Endothelial cell of coronary artery (primary cell): ENCODE measurements around the gene TAS2R43. TPM values are rescaled to one million over a fixed set of nuclear protein-coding genes. Genes with fewer than 3 reads are reported as not detected.

Source experiments
- total RNA-seq: library from RNA; depleted of rRNA; stranded (reverse); fragments of >200 nt; gene quantifications from 2 replicates; pipeline ENCODE4 v1.2.3, GENCODE V29; 2014

Gene TAS2R43
- 1.5 and 1.8 TPM in 2 replicates for total RNA-seq

GRCh38 chr12:11092128-11092527 lies at the start of gene TAS2R43:
Gene TAS2R43, minus strand, starts transcription at chr12:11092313. Its CDS starts 84 bp downstream, at chr12:11092229.

GRCh38 chr12:11134305-11134704 lies 42.2 kb upstream of the TAS2R43 start, which contains the start of gene TAS2R30:
Gene TAS2R30, minus strand, starts transcription at chr12:11134644. Its CDS starts 400 bp downstream, at chr12:11134244.

GRCh38 chr12:11062194-11062593 lies 29.9 kb downstream of the TAS2R43 start, which contains the start of gene TAS2R46:
Gene TAS2R46, minus strand, starts transcription at chr12:11062294. Its CDS starts 0 bp downstream, at chr12:11062294.

Other genes starting within 250 kb of the TAS2R43 start
- 0.18 and 0.66 TPM in 2 replicates for gene PRR4, start 242.8 kb downstream of the TAS2R43 start, total RNA-seq
- 13.2 and 26.6 TPM in 2 replicates for gene PRH1, start 208.1 kb downstream of the TAS2R43 start, total RNA-seq
- gene TAS2R13, start 182.8 kb downstream of the TAS2R43 start, total RNA-seq: 0.99 and 1.8 TPM in 2 replicates
- not detected in 2 replicates for gene PRH2, start 163.1 kb downstream of the TAS2R43 start, total RNA-seq
- 1.6 and 2.7 TPM in 2 replicates for gene TAS2R14, start 153.1 kb downstream of the TAS2R43 start, total RNA-seq
- gene TAS2R50, start 105.4 kb downstream of the TAS2R43 start, total RNA-seq: 1.8 and 4.0 TPM in 2 replicates
- gene TAS2R20, start 94.0 kb downstream of the TAS2R43 start, total RNA-seq: 1.9 and 4.1 TPM in 2 replicates
- gene TAS2R19, start 69.7 kb downstream of the TAS2R43 start, total RNA-seq: 3.4 and 8.8 TPM in 2 replicates
- 2.4 and 5.1 TPM in 2 replicates for gene TAS2R31, start 60.9 kb downstream of the TAS2R43 start, total RNA-seq
- 1.3 and 3.1 TPM in 2 replicates for gene TAS2R46, start 30.0 kb downstream of the TAS2R43 start, total RNA-seq
- gene TAS2R30, start 42.3 kb upstream of the TAS2R43 start, total RNA-seq: 3.0 and 7.4 TPM in 2 replicates
- 4.8 and 5.1 TPM in 2 replicates for gene SMIM10L1, start 78.9 kb upstream of the TAS2R43 start, total RNA-seq
- gene TAS2R42, start 94.6 kb upstream of the TAS2R43 start, total RNA-seq: not detected in 2 replicates
- not detected in 2 replicates for gene PRB3, start 177.4 kb upstream of the TAS2R43 start, total RNA-seq
- gene PRB4, start 218.1 kb upstream of the TAS2R43 start, total RNA-seq: not detected in 2 replicates